ENCODE data around the gene YIPF6. TPM values are rescaled to one million over a fixed set of nuclear protein-coding genes. Genes with fewer than 3 reads are reported as not detected.

The YIPF6 gene
- total and polyA plus RNA-seq, 12 donors, result 8.0 to 35.0 (median 29.4) TPM

- DNase-seq (no peak), ATAC-seq (no peak)
- Histone ChIP-seq H3K36me3 (peaks cover 0 to 61% (median 7%) of the 10 kb centered on the region in 9 donors), H3K4me1 (no peaks in the 10 kb centered on the region), H3K9me3 (no peaks in the 10 kb centered on the region), H3K27me3 (peaks cover 0 to 39% (median 0%) of the 10 kb centered on the region in 7 donors), H3K27ac (no peak overlapping the region), H3K4me3 (no peak overlapping the region)
- whole genome bisulfite sequencing, 2 donors, result 73 to 76% methylated on average over 2 of the region's 2 CpGs
- intact Hi-C loops (cut with DNase I), result no loop called here
- TF ChIP-seq CTCF (IDR thresholded peaks at IDR 0.05), result no peak
Measured at GRCh38 chrX:68533656-68534055, 34.8 kb downstream of the YIPF6 start.

GRCh38 chrX:68534691-68535090 is 35.8 kb downstream of the YIPF6 start:
- no peak for ATAC-seq
- intact Hi-C loops (cut with DNase I), result no loop called here
- Histone ChIP-seq H3K9me3 (no peaks in the 10 kb centered on the region), H3K27ac (no peak overlapping the region), H3K36me3 (peaks cover 0 to 51% (median 7%) of the 10 kb centered on the region in 9 donors), H3K4me1 (no peaks in the 10 kb centered on the region), H3K4me3 (no peak overlapping the region), H3K27me3 (peaks cover 0 to 47% (median 0%) of the 10 kb centered on the region in 7 donors)
- no peak for TF ChIP-seq CTCF (IDR thresholded peaks at IDR 0.05)
- WGBS, 2 donors, result 90% methylated on average over 4 of the region's 4 CpGs
- DNase-seq, result no peak

GRCh38 chrX:68536429-68536828 is 37.6 kb downstream of the YIPF6 start:
- 90 to 100% methylated on average over 1 of the region's 1 CpG for WGBS, 2 donors
- no peak overlapping the region for H3K27ac ChIP-seq
- H3K4me1 ChIP-seq, result no peaks in the 10 kb centered on the region
- intact Hi-C loops (cut with DNase I), result no loop called here
- peak in 1 of 8 donors; percentile 29 for ATAC-seq
- no peaks in the 10 kb centered on the region for H3K9me3 ChIP-seq
- no peak for DNase-seq
- peaks cover 0 to 37% (median 7%) of the 10 kb centered on the region in 9 donors for H3K36me3 ChIP-seq
- no peak overlapping the region for H3K4me3 ChIP-seq
- H3K27me3 ChIP-seq, result peaks cover 0 to 56% (median 0%) of the 10 kb centered on the region in 7 donors
- TF ChIP-seq CTCF (IDR thresholded peaks at IDR 0.05), result no peak

GRCh38 chrX:68536884-68537283 is 38.0 kb downstream of the YIPF6 start:
- WGBS, 2 donors, result 78 to 84% methylated on average over 2 of the region's 2 CpGs
- intact Hi-C loops (cut with DNase I), result no loop called here

More at GRCh38 chrX:68536884-68537283, 38.0 kb downstream of the YIPF6 start:
- Histone ChIP-seq H3K4me1 (no peaks in the 10 kb centered on the region), H3K36me3 (peaks cover 0 to 33% (median 3%) of the 10 kb centered on the region in 9 donors), H3K9me3 (no peaks in the 10 kb centered on the region), H3K4me3 (no peak overlapping the region), H3K27me3 (peaks cover 0 to 58% (median 0%) of the 10 kb centered on the region in 7 donors), H3K27ac (no peak overlapping the region)
- TF ChIP-seq CTCF (IDR thresholded peaks at IDR 0.05), result no peak
- ATAC-seq (no peak), DNase-seq (no peak)

All from heart right ventricle (tissue), 16 donors.